ENCODE results near the gene PCA3. TPM values are rescaled to one million over a fixed set of nuclear protein-coding genes. Genes with fewer than 3 reads are reported as not detected.

Gene PCA3
- total RNA-seq, 4 donors from 2014 or later: 0.43 TPM; not detected in 3

DNA sequence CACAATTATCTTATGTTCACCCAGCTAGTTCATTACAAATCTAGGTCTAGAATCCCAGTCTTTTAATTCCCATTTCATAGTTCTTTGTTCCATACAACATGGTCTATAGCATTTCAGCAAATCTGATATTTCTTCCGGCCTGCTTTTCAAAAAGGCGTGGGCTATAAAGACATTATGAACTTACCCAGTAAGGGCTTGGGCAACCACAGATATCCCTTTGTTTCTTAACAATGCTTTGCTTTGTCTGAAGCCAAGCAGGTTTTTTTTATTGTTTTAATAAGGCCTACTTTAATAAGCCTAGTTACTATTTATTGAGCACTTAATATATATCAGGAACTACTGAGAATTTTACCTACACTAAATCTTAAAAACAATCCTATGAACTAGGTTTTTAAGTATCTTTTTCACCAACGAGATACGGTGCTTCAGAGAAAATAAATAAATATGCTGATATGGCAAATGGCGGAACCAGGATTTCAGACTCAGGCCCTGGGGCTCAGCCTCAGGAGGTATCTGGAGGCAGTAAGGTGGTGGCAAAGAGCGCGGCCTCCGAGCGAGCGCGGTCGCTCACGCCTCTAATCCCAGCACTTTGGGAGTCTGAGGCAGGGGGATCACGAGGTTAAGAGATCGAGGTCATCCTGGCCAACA, 29.7 kb downstream of the PCA3 start:
- no peak for DNase-seq
- Histone ChIP-seq H3K4me3 (no peak overlapping the region), H3K4me1 (no peaks in the 10 kb centered on the region), H3K36me3 (no peaks in the 10 kb centered on the region), H3K27me3 (no peaks in the 10 kb centered on the region), H3K9me3 (no peaks in the 10 kb centered on the region), H3K27ac (no peak overlapping the region)
- intact Hi-C loops (cut with DNase I; ENCODE audit: low total_unique reads): no loop called here
- no peak for TF ChIP-seq POLR2A (IDR thresholded peaks at IDR 0.05)
- TF ChIP-seq, protein P1, sequence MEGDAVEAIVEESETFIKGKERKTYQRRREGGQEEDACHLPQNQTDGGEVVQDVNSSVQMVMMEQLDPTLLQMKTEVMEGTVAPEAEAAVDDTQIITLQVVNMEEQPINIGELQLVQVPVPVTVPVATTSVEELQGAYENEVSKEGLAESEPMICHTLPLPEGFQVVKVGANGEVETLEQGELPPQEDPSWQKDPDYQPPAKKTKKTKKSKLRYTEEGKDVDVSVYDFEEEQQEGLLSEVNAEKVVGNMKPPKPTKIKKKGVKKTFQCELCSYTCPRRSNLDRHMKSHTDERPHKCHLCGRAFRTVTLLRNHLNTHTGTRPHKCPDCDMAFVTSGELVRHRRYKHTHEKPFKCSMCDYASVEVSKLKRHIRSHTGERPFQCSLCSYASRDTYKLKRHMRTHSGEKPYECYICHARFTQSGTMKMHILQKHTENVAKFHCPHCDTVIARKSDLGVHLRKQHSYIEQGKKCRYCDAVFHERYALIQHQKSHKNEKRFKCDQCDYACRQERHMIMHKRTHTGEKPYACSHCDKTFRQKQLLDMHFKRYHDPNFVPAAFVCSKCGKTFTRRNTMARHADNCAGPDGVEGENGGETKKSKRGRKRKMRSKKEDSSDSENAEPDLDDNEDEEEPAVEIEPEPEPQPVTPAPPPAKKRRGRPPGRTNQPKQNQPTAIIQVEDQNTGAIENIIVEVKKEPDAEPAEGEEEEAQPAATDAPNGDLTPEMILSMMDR (IDR thresholded peaks at IDR 0.05): no peak

DNA sequence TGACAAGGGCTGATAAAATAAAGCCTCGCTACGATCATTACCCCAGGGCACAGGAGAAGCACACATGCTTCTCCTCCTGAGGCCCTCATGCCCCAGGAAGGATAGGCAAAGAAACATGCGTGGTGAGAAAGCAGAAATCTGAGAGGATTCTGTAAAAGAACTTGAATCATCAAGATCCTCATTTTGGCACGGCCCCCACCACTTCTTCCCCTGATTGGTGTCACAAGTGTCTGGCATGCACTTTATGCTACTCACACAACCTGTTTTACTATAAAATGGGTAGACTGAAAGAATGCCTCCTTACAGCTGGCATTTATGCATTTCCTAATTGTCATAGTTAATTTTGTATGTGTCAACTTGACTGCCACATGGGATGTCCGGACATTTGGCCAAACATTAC, 32.1 kb downstream of the PCA3 start:
- no peaks in the 10 kb centered on the region for H3K4me1 ChIP-seq
- no peaks in the 10 kb centered on the region for H3K9me3 ChIP-seq
- TF ChIP-seq, protein P1 (IDR thresholded peaks at IDR 0.05): no peak
- no peak for TF ChIP-seq POLR2A (IDR thresholded peaks at IDR 0.05)
- intact Hi-C loops (cut with DNase I; ENCODE audit: low total_unique reads): no loop called here
- H3K36me3 ChIP-seq: no peaks in the 10 kb centered on the region
- no peak overlapping the region for H3K4me3 ChIP-seq
- no peak overlapping the region for H3K27ac ChIP-seq
- no peak for DNase-seq
- H3K27me3 ChIP-seq: no peaks in the 10 kb centered on the region

DNA sequence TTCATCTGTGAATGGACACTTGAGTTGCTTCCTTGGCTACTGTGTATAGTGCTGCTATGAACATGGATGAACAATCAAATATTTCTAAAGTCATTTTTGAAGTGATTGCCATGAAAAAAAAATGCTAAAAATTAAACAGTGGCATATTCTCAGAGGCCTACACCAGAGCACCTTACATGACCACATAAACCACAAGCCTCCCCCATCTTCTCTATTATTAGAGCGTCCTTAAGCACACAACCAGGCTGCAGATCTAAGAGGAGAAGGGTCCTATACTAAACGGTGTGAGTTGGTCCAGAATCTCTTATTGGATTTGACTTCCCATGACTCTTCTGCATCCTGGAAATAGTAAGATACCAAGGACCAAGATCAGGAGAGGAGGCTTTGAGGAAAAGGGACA, 34.3 kb downstream of the PCA3 start:
- no peak overlapping the region for H3K27ac ChIP-seq
- H3K4me3 ChIP-seq: no peak overlapping the region
- no peaks in the 10 kb centered on the region for H3K4me1 ChIP-seq
- H3K9me3 ChIP-seq: no peaks in the 10 kb centered on the region
- DNase-seq: no peak
- TF ChIP-seq POLR2A (IDR thresholded peaks at IDR 0.05): no peak
- TF ChIP-seq, protein P1 (IDR thresholded peaks at IDR 0.05): no peak
- no peaks in the 10 kb centered on the region for H3K27me3 ChIP-seq
- no peaks in the 10 kb centered on the region for H3K36me3 ChIP-seq
- intact Hi-C loops (cut with DNase I; ENCODE audit: low total_unique reads): no loop called here

DNA sequence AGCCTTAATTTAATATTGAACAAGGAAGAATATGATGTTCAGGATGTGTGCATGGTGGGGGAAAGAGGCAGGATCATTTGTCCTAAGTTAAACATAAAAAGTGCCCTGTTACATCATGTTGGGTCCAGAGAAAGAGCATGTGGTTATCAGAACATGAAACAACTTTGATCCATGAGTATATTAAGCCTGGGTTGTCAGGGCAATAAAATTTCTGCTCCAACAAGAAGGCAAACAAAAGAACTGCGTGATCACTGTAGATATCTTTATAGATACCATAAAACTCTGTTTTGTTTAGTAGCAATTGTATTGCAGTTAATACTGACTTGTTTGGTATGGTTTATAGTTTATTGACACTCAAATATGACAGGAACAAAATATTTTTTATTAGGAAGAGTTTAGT, 35.2 kb downstream of the PCA3 start:
- TF ChIP-seq POLR2A (IDR thresholded peaks at IDR 0.05): no peak
- TF ChIP-seq, protein P1 (IDR thresholded peaks at IDR 0.05): no peak
- intact Hi-C loops (cut with DNase I; ENCODE audit: low total_unique reads): no loop called here

DNA sequence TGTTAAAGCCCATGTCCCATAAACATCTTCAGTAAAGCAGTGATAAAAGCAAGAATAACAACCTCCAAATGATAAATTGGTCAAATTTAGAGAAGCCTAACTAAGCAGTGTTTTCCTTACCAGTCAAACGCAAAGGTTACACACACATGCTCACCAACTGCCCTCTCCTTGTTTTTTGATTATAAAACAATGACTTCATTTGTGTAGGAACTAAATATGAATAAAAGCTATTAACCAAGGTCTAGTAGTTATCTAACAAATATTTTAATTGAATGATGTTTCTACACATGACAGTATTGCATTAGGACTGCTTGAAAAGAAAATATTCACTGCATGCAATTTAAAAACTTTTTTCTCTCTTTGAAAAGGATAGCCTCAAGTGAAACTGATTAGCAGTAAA, 36.7 kb downstream of the PCA3 start:
- H3K27me3 ChIP-seq: no peaks in the 10 kb centered on the region
- no peak overlapping the region for H3K27ac ChIP-seq
- H3K36me3 ChIP-seq: no peaks in the 10 kb centered on the region
- intact Hi-C loops (cut with DNase I; ENCODE audit: low total_unique reads): loop anchor here (10.0 kb wide), 1 partner anchor 194 kb away; no protein-coding TSS in a partner anchor
- DNase-seq: no peak
- no peaks in the 10 kb centered on the region for H3K9me3 ChIP-seq
- H3K4me3 ChIP-seq: no peak overlapping the region
- TF ChIP-seq, protein P1 (IDR thresholded peaks at IDR 0.05): no peak
- TF ChIP-seq POLR2A (IDR thresholded peaks at IDR 0.05): no peak
- no peaks in the 10 kb centered on the region for H3K4me1 ChIP-seq

More for the DNA sequence above, 35.2 kb downstream of the PCA3 start:
- Histone ChIP-seq H3K27ac (no peak overlapping the region), H3K4me3 (no peak overlapping the region), H3K27me3 (no peaks in the 10 kb centered on the region), H3K9me3 (no peaks in the 10 kb centered on the region), H3K4me1 (no peaks in the 10 kb centered on the region), H3K36me3 (no peaks in the 10 kb centered on the region)
- DNase-seq: no peak
